GM12865 (cell line): ENCODE measurements around the gene POU1F1.

Source experiments
- DNase-seq: peaks from one replicate; pipeline ENCODE4 v3.0.0; 2010; ENCODE audit warnings: low read depth
- H3K4me3 ChIP-seq: 2 replicates; pipeline ENCODE4 v1.5.1; 2011; ENCODE audit warnings: mild to moderate bottlenecking, low read depth, low read length, control low read depth
- TF ChIP-seq, protein P1 (sequence below): IDR thresholded peaks from 2 replicates; pipeline ENCODE4 v1.5.1; 2011; ENCODE audit warnings: low read length, control low read depth, low read depth, inconsistent platforms; ENCODE audit not compliant: insufficient read depth; ENCODE audit errors: missing control alignments

Gene POU1F1

DNA sequence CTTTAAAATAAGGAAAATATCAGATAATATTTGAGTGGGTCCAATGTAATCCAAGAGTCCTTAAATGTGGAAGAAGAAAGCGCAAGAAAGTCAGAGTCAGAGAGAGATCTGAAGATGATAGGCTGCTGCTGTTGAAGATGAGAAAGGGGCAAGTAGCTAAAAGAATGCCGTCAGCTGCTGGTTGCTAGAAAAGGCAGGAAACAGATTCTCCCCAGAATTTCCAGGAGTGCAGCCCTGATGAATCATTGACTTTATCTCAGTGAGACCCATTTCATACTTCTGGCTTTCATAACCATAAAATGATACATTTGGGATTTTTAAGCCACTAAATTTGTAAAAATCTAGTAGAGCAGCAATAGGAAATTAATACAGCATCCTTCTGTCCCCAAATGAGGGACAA, 56.8 kb downstream of the POU1F1 start:
- TF ChIP-seq, protein P1, sequence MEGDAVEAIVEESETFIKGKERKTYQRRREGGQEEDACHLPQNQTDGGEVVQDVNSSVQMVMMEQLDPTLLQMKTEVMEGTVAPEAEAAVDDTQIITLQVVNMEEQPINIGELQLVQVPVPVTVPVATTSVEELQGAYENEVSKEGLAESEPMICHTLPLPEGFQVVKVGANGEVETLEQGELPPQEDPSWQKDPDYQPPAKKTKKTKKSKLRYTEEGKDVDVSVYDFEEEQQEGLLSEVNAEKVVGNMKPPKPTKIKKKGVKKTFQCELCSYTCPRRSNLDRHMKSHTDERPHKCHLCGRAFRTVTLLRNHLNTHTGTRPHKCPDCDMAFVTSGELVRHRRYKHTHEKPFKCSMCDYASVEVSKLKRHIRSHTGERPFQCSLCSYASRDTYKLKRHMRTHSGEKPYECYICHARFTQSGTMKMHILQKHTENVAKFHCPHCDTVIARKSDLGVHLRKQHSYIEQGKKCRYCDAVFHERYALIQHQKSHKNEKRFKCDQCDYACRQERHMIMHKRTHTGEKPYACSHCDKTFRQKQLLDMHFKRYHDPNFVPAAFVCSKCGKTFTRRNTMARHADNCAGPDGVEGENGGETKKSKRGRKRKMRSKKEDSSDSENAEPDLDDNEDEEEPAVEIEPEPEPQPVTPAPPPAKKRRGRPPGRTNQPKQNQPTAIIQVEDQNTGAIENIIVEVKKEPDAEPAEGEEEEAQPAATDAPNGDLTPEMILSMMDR = no peak
- DNase-seq = no peak

GRCh38 chr3:87218560-87218959, 57.8 kb downstream of the POU1F1 start:
- TF ChIP-seq, protein P1 = no peak
- no peak overlapping the region for H3K4me3 ChIP-seq
- DNase-seq = no peak

More for the DNA sequence above, 56.8 kb downstream of the POU1F1 start:
- H3K4me3 ChIP-seq = no peak overlapping the region
